Right renal cortex interstitium (tissue), 3 donors: ENCODE data around the gene SETD3. TPM values are rescaled to one million over a fixed set of nuclear protein-coding genes. Genes with fewer than 3 reads are reported as not detected.
"Not testable (repeated sequence)": the region's sequence is repeated elsewhere in the genome, so short reads cannot be mapped to it uniquely, and the experiment has no call there.

Experiments used
- DNase-seq, 3 donors: peaks; one replicate each; pipeline ENCODE4 v3.0.0-alpha.2; 2013; ENCODE audit warnings: low read depth in 3 of 3, low spot score in 2 of 3
- polyA plus RNA-seq, 3 donors: library from polyadenylated mRNA; unstranded; fragments of 120-200 nt; gene quantifications; one replicate each; pipeline ENCODE4 v1.2.1, GENCODE V29; 2013; ENCODE audit not compliant: insufficient read length in 3 of 3

Gene SETD3
- polyA plus RNA-seq, 3 donors = 59.1 to 66.2 (median 65.6) TPM

- no peak for DNase-seq
Measured at GRCh38 chr14:99374964-99375363, 105.7 kb downstream of the SETD3 start.

GRCh38 chr14:99363616-99364290, 116.9 kb downstream of the SETD3 start:
- no peak for DNase-seq

- no peak for DNase-seq
Measured at GRCh38 chr14:99363051-99363450, 117.6 kb downstream of the SETD3 start.

- peak; percentile 48 to 78 (median 50) for DNase-seq
Measured at GRCh38 chr14:99361596-99362215, 119.0 kb downstream of the SETD3 start.

GRCh38 chr14:99360774-99361595, 119.7 kb downstream of the SETD3 start:
- no peak for DNase-seq

GRCh38 chr14:99359906-99360305, 120.8 kb downstream of the SETD3 start:
- no peak for DNase-seq

GRCh38 chr14:99357916-99358390, 122.7 kb downstream of the SETD3 start:
- DNase-seq = no peak

- no peak for DNase-seq
Measured at GRCh38 chr14:99357151-99357915, 123.3 kb downstream of the SETD3 start.

- DNase-seq = no peak
Measured at GRCh38 chr14:99356031-99356608, 124.5 kb downstream of the SETD3 start.

- no peak for DNase-seq
Measured at GRCh38 chr14:99354166-99354875, 126.3 kb downstream of the SETD3 start.

- no peak for DNase-seq
Measured at GRCh38 chr14:99352688-99353280, 127.9 kb downstream of the SETD3 start.

GRCh38 chr14:99351166-99352007, 129.3 kb downstream of the SETD3 start:
- DNase-seq = no peak

- no peak for DNase-seq
Measured at GRCh38 chr14:99350751-99351150, 129.9 kb downstream of the SETD3 start.

GRCh38 chr14:99349721-99350495, 130.8 kb downstream of the SETD3 start:
- DNase-seq = no peak

GRCh38 chr14:99348816-99349614, 131.6 kb downstream of the SETD3 start:
- no peak for DNase-seq

- not testable (repeated sequence) for DNase-seq
Measured at GRCh38 chr14:99348231-99348630, 132.4 kb downstream of the SETD3 start.
